GOT3 (cell line): ENCODE data around the gene TMLHE.
"Not testable (repeated sequence)": the region's sequence is repeated elsewhere in the genome, so short reads cannot be mapped to it uniquely, and the experiment has no call there.

Experiments
- DNase-seq: peaks from one replicate; lab custom pipeline; 2025; ENCODE audit warnings: mixed read lengths; lab: John Stamatoyannopoulos, UW

Gene TMLHE

GRCh38 chrX:155491421-155491820 lies 121.3 kb downstream of the TMLHE start:
- DNase-seq = not testable (repeated sequence)

DNA sequence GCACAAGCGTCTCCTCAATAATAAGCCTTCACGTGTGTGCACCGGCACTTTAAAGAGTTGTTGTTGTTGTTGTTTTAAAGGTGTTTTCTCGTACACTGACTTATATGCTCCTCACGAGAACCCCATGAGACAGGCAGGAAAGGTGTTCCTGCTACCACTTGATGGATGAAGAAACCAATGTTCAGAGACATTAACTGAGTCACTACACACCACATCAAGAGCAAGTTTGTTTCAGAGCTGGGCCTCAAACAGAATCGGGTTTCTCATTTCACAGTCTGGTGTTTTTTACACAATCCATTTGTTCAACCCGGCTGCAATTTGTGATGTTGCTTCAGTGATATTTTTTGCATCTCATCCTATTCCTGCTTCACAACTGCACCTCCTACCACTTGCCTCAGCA lies 135.6 kb downstream of the TMLHE start:
- DNase-seq = not testable (repeated sequence)

- DNase-seq = not testable (repeated sequence)
Measured at GRCh38 chrX:155466269-155466938, 146.3 kb downstream of the TMLHE start.

GRCh38 chrX:155460501-155460900 lies 152.3 kb downstream of the TMLHE start:
- DNase-seq = not testable (repeated sequence)

DNA sequence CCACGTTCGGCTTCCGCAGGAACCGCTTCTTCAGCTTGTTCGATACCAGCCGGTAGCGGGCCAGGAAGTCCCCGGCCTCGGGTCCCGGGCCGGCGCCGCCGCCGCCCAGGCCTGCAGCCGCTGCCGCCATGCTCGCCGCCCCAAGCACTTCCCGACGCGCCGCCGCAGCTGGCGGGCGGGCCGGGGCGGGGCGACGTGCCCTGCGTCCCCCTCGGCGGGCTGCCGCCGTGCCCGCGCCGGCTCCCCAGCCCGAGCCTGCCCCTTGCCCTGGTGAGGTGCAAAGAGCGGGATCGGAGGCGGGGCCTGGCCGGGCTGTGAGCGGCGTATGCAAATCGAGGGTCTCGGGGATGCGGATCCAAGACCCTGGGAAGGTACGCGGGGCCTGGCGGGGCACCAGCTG lies 154.3 kb downstream of the TMLHE start, which contains the start of gene F8A3:
Gene F8A3 (minus strand): TSS at position 150 of the 400 bp plus-strand sequence. CDS start 20 bp downstream, at position 130.
- DNase-seq = not testable (repeated sequence)

- not testable (repeated sequence) for DNase-seq
Measured at GRCh38 chrX:155457761-155458447, 154.8 kb downstream of the TMLHE start.

GRCh38 chrX:155441097-155441496 lies 171.7 kb downstream of the TMLHE start:
- no peak for DNase-seq
